GM23248 (cell line): Measurements from ENCODE around the gene MAP6. TPM values are rescaled to one million over a fixed set of nuclear protein-coding genes. Genes with fewer than 3 reads are reported as not detected.

Experiments used
- DNase-seq: peaks from one replicate; pipeline ENCODE4 v3.0.0-alpha.2; 2015
- H2AFZ ChIP-seq: fragments of 200-600 bp; sonication (generic); 2 replicates; pipeline ENCODE4 v1.6.1; 2016; ENCODE audit warnings: antibody characterized with exemption
- H3F3A ChIP-seq: fragments of 200-600 bp; sonication (generic); 2 replicates; pipeline ENCODE4 v1.6.1; 2016; ENCODE audit warnings: mild to moderate bottlenecking, antibody characterized with exemption, mixed run types; ENCODE audit not compliant: insufficient read depth
- H3K27ac ChIP-seq: fragments of 200-600 bp; sonication (generic); 2 replicates; pipeline ENCODE4 v1.5.1; 2016; ENCODE audit warnings: mild to moderate bottlenecking
- H3K27me3 ChIP-seq: fragments of 200-600 bp; sonication (generic); replicated peaks from 2 replicates; pipeline ENCODE4 v1.6.1; 2016; ENCODE audit warnings: mild to moderate bottlenecking; ENCODE audit not compliant: insufficient read depth
- H3K36me3 ChIP-seq: fragments of 200-600 bp; sonication (generic); 2 replicates; pipeline ENCODE4 v1.6.1; 2016; ENCODE audit warnings: low read depth, mild to moderate bottlenecking
- H3K4me1 ChIP-seq: fragments of 200-600 bp; sonication (generic); 2 replicates; pipeline ENCODE4 v1.6.1; 2016; ENCODE audit warnings: mild to moderate bottlenecking; ENCODE audit not compliant: insufficient read depth
- H3K4me2 ChIP-seq: fragments of 200-600 bp; sonication (generic); one replicate; pipeline ENCODE4 v1.6.1; 2016; ENCODE audit warnings: mild to moderate bottlenecking; ENCODE audit not compliant: unreplicated experiment
- H3K4me3 ChIP-seq: fragments of 200-600 bp; sonication (generic); 2 replicates; pipeline ENCODE4 v1.5.1; 2016; ENCODE audit warnings: mild to moderate bottlenecking
- H3K79me2 ChIP-seq: fragments of 200-600 bp; sonication (generic); 2 replicates; pipeline ENCODE4 v1.6.1; 2016; ENCODE audit warnings: mild to moderate bottlenecking; ENCODE audit not compliant: insufficient read depth
- H3K9ac ChIP-seq: fragments of 200-600 bp; sonication (generic); 2 replicates; pipeline ENCODE4 v1.6.1; 2016; ENCODE audit warnings: mild to moderate bottlenecking
- H3K9me2 ChIP-seq: fragments of 200-600 bp; sonication (generic); 2 replicates; pipeline ENCODE4 v1.6.1; 2016; ENCODE audit warnings: mixed run types, mild to moderate bottlenecking, moderate library complexity; ENCODE audit not compliant: insufficient read depth
- H3K9me3 ChIP-seq: fragments of 200-600 bp; sonication (generic); one replicate; pipeline ENCODE4 v1.6.1; 2017; ENCODE audit warnings: low read depth
- H4K20me1 ChIP-seq: fragments of 200-600 bp; sonication (generic); 2 replicates; pipeline ENCODE4 v1.6.0; 2016; ENCODE audit not compliant: insufficient read depth
- EZH2 ChIP-seq: fragments of 200-600 bp; sonication (generic); IDR thresholded peaks from 2 replicates; pipeline ENCODE4 v1.6.1; 2018; ENCODE audit warnings: antibody characterized with exemption, mild to moderate bottlenecking; ENCODE audit not compliant: insufficient read depth, poor library complexity, severe bottlenecking
- EZH2phosphoT487 ChIP-seq: fragments of 200-600 bp; sonication (generic); IDR thresholded peaks from 2 replicates; pipeline ENCODE4 v1.6.1; 2018; ENCODE audit warnings: antibody characterized with exemption, moderate library complexity, mild to moderate bottlenecking, low read depth; ENCODE audit not compliant: insufficient read depth
- WGBS, 2 experiments: methylation state at CpG; one replicate each; pipeline ENCODE4 v1.1.6; 2015 to 2017; ENCODE audit warnings: low lambda C conversion rate in 2 of 2, low coverage in 1 of 2; ENCODE audit errors: missing lambda C conversion rate in 2 of 2; 5-methylcytosine and 5-hydroxymethylcytosine counted together
- in situ Hi-C: fragments of 300-500 bp; cut with MboI; formaldehyde crosslinking; loops from 2 replicates; pipeline ENCODE4 v1.15.0; 2020
- polyA plus RNA-seq: library from polyadenylated mRNA; unstranded; fragments of >200 nt; fragmentation: Nextera tagmentation; extraction: Ambion mirVana; gene quantifications from 2 replicates; pipeline ENCODE4 v1.2.1, GENCODE V29; 2016
- total RNA-seq: library from RNA; depleted of rRNA; stranded (reverse); fragments of >200 nt; shearing (Covaris generic); gene quantifications from 2 replicates; pipeline ENCODE4 v1.2.3, GENCODE V29; 2014

MAP6 gene
- total and polyA plus RNA-seq, 2 experiments from 2014 or later: 3.4 to 5.2 TPM

- H3K36me3 ChIP-seq: no peaks in the 10 kb centered on the region
- no peak overlapping the region for H3K27ac ChIP-seq
- no peaks in the 10 kb centered on the region for H3K79me2 ChIP-seq
- no peak overlapping the region for H3K4me2 ChIP-seq
- H3K9me2 ChIP-seq: no peaks in the 10 kb centered on the region
- no peaks in the 10 kb centered on the region for H4K20me1 ChIP-seq
- no peak overlapping the region for H2AFZ ChIP-seq
- DNase-seq: no peak
- no peak overlapping the region for H3K4me3 ChIP-seq
- H3F3A ChIP-seq: peaks cover 30% of the 10 kb centered on the region
- in situ Hi-C loops: no loop called here
- H3K4me1 ChIP-seq: peaks cover 26% of the 10 kb centered on the region
- no peaks in the 10 kb centered on the region for H3K9me3 ChIP-seq
- no peak overlapping the region for H3K9ac ChIP-seq
- WGBS, 2 experiments: 75 to 86% methylated on average over 4 of the region's 4 CpGs
- no peak for TF ChIP-seq EZH2phosphoT487
- TF ChIP-seq EZH2: no peak
- no peaks in the 10 kb centered on the region for H3K27me3 ChIP-seq
Measured at GRCh38 chr11:75651218-75651617, 17.6 kb downstream of the MAP6 start.

- H3K9me3 ChIP-seq: no peaks in the 10 kb centered on the region
- H3K9me2 ChIP-seq: no peaks in the 10 kb centered on the region
- no peak overlapping the region for H3K4me3 ChIP-seq
- H3F3A ChIP-seq: peaks cover 22% of the 10 kb centered on the region
- in situ Hi-C loops: no loop called here
- H3K27me3 ChIP-seq: no peaks in the 10 kb centered on the region
- DNase-seq: no peak
- no peak overlapping the region for H3K4me2 ChIP-seq
- H3K79me2 ChIP-seq: no peaks in the 10 kb centered on the region
- no peaks in the 10 kb centered on the region for H4K20me1 ChIP-seq
- no peak overlapping the region for H3K9ac ChIP-seq
- H2AFZ ChIP-seq: no peak overlapping the region
- TF ChIP-seq EZH2phosphoT487 (no peak), EZH2 (no peak)
- H3K36me3 ChIP-seq: no peaks in the 10 kb centered on the region
- WGBS, 2 experiments: 96% methylated on average over 3 of the region's 3 CpGs
- no peak overlapping the region for H3K27ac ChIP-seq
- peaks cover 16% of the 10 kb centered on the region for H3K4me1 ChIP-seq
Measured at GRCh38 chr11:75650167-75650723, 18.6 kb downstream of the MAP6 start.

GRCh38 chr11:75644946-75645345, 23.9 kb downstream of the MAP6 start:
- no peak overlapping the region for H3K9ac ChIP-seq
- no peak overlapping the region for H3K4me3 ChIP-seq
- no peak overlapping the region for H3K4me2 ChIP-seq
- 77 to 84% methylated on average over 6 of the region's 6 CpGs for WGBS, 2 experiments
- H3K79me2 ChIP-seq: no peaks in the 10 kb centered on the region
- DNase-seq: no peak
- no peaks in the 10 kb centered on the region for H3K27me3 ChIP-seq
- no peaks in the 10 kb centered on the region for H3K36me3 ChIP-seq
- H3K9me2 ChIP-seq: no peaks in the 10 kb centered on the region
- in situ Hi-C loops: no loop called here
- no peaks in the 10 kb centered on the region for H4K20me1 ChIP-seq
- no peak overlapping the region for H3K27ac ChIP-seq
- no peaks in the 10 kb centered on the region for H3F3A ChIP-seq
- no peaks in the 10 kb centered on the region for H3K9me3 ChIP-seq
- TF ChIP-seq EZH2: no peak
- TF ChIP-seq EZH2phosphoT487: no peak
- H3K4me1 ChIP-seq: no peaks in the 10 kb centered on the region
- no peak overlapping the region for H2AFZ ChIP-seq

GRCh38 chr11:75644370-75644769, 24.5 kb downstream of the MAP6 start:
- in situ Hi-C loops: no loop called here

GRCh38 chr11:75642402-75643113, 26.3 kb downstream of the MAP6 start:
- Histone ChIP-seq H3K4me3 (no peak overlapping the region), H3K9me2 (no peaks in the 10 kb centered on the region), H3K4me1 (no peaks in the 10 kb centered on the region), H3K27ac (no peak overlapping the region), H2AFZ (no peak overlapping the region), H3K27me3 (no peaks in the 10 kb centered on the region), H3K9me3 (no peaks in the 10 kb centered on the region), H3K36me3 (no peaks in the 10 kb centered on the region), H4K20me1 (no peaks in the 10 kb centered on the region), H3K4me2 (no peak overlapping the region), H3K79me2 (no peaks in the 10 kb centered on the region), H3K9ac (no peak overlapping the region), H3F3A (no peaks in the 10 kb centered on the region)
- no peak for TF ChIP-seq EZH2
- DNase-seq: no peak
- 68 to 78% methylated on average over 2 of the region's 2 CpGs for WGBS, 2 experiments
- in situ Hi-C loops: no loop called here

More at GRCh38 chr11:75644370-75644769, 24.5 kb downstream of the MAP6 start:
- Histone ChIP-seq H3K36me3 (no peaks in the 10 kb centered on the region), H3F3A (no peaks in the 10 kb centered on the region), H3K9ac (no peak overlapping the region), H3K4me1 (no peaks in the 10 kb centered on the region), H3K27me3 (no peaks in the 10 kb centered on the region), H4K20me1 (no peaks in the 10 kb centered on the region), H2AFZ (no peak overlapping the region), H3K4me2 (no peak overlapping the region), H3K9me2 (no peaks in the 10 kb centered on the region), H3K9me3 (no peaks in the 10 kb centered on the region), H3K27ac (no peak overlapping the region), H3K79me2 (no peaks in the 10 kb centered on the region), H3K4me3 (no peak overlapping the region)
- TF ChIP-seq EZH2 (no peak), EZH2phosphoT487 (no peak)
- no peak for DNase-seq
